Astrocyte (in vitro differentiated cells and primary cell): ENCODE measurements around the gene MPV17L.
"Not testable (repeated sequence)": the region's sequence is repeated elsewhere in the genome, so short reads cannot be mapped to it uniquely, and the experiment has no call there.

Experiments used
- EZH2 ChIP-seq: IDR thresholded peaks from 2 replicates; pipeline ENCODE4 v1.6.1; 2012; ENCODE audit warnings: mild to moderate bottlenecking, low read length, inconsistent platforms; ENCODE audit not compliant: insufficient read depth
- TF ChIP-seq, protein P1 (sequence below): IDR thresholded peaks from 2 replicates; pipeline ENCODE4 v1.5.1; 2011; ENCODE audit warnings: low read depth, mild to moderate bottlenecking, inconsistent platforms, low read length, moderate library complexity; ENCODE audit not compliant: insufficient read depth

DNA sequence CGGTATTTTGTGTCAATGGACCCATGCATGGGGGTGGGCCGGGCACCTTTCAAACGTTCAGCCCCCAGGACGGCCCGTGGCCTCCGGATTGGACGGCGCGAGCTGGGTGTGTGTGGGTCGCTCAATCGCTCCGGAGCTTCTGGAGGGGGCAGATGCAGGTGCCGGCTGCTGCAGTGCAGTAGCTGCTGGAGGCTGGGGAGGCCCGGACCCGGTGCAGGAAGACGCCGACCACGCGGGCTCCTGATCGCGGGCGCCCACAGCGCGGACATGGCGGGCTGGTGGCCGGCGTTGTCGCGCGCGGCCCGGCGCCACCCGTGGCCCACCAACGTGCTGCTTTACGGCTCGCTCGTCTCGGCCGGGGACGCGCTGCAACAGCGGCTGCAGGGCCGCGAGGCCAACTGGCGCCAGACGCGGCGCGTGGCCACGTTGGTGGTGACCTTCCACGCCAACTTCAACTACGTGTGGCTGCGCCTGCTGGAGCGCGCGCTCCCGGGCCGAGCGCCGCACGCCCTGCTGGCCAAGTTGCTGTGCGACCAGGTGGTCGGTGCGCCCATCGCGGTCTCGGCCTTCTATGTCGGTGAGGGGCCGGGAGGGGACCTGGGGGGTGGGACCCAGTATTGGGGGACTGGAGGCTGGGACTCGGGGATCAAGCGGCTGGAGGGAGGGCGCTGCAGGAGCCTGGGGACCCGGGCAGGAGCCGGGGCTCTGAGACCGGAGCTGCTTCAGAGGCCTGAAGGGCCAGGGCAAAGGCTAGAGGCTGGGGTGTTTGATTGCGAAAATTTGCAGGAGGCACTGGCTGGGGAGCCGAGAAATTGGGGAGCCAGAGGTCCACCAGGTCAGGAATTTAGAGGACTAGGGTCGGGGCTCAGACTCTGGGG lies at the start of gene MPV17L:
- TF ChIP-seq, protein P1, sequence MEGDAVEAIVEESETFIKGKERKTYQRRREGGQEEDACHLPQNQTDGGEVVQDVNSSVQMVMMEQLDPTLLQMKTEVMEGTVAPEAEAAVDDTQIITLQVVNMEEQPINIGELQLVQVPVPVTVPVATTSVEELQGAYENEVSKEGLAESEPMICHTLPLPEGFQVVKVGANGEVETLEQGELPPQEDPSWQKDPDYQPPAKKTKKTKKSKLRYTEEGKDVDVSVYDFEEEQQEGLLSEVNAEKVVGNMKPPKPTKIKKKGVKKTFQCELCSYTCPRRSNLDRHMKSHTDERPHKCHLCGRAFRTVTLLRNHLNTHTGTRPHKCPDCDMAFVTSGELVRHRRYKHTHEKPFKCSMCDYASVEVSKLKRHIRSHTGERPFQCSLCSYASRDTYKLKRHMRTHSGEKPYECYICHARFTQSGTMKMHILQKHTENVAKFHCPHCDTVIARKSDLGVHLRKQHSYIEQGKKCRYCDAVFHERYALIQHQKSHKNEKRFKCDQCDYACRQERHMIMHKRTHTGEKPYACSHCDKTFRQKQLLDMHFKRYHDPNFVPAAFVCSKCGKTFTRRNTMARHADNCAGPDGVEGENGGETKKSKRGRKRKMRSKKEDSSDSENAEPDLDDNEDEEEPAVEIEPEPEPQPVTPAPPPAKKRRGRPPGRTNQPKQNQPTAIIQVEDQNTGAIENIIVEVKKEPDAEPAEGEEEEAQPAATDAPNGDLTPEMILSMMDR: not testable (repeated sequence)
- not testable (repeated sequence) for TF ChIP-seq EZH2
